ENCODE data around the gene ATP8A2. TPM values are rescaled to one million over a fixed set of nuclear protein-coding genes. Genes with fewer than 3 reads are reported as not detected.

ATP8A2 gene
- total and polyA plus RNA-seq, 12 donors = under 0.01 to 0.18 (median 0.10) TPM; not detected in 3

DNA sequence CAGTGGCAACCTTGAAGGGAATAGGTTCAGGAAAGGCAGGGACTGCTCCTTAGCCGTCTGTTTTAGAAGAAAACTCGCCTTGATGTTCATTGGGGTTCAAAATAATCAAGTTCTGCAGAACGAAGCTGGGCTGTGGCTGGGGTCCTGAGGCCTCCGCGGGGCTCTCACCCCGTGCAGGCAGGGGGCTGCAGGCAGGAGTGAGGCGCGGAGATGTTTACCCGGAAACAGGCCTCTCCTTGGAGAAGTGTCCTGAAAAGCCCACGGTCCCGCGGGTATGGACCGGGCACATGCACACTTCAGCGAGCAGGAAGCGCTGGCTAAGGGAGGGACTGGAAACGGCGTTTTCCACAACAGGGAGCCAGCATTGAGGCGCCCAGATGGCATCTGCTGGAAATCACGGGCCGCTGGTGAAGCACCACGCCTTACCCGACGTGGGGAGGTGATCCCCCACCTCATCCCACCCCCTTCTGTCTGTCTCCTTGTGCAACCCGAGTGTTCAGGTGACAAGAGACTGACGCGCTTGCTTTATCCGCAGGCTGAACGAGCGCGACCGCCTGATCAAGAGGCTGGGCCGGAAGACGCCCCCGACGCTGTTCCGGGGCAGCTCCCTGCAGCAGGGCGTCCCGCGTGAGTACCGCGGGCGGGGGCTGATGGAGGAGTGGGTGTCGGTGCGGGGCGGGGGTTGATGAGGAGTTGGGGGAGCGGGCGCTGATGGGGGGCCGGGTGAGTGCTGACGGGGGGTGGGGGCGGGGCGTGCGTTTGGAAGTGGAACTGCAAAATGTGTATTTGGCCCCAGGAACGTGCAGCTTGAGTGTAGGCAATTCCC is 640.4 kb downstream of the ATP8A2 start:
- WGBS, 2 donors = 22 to 23% methylated on average over 53 of the region's 53 CpGs
- TF ChIP-seq, protein P1, sequence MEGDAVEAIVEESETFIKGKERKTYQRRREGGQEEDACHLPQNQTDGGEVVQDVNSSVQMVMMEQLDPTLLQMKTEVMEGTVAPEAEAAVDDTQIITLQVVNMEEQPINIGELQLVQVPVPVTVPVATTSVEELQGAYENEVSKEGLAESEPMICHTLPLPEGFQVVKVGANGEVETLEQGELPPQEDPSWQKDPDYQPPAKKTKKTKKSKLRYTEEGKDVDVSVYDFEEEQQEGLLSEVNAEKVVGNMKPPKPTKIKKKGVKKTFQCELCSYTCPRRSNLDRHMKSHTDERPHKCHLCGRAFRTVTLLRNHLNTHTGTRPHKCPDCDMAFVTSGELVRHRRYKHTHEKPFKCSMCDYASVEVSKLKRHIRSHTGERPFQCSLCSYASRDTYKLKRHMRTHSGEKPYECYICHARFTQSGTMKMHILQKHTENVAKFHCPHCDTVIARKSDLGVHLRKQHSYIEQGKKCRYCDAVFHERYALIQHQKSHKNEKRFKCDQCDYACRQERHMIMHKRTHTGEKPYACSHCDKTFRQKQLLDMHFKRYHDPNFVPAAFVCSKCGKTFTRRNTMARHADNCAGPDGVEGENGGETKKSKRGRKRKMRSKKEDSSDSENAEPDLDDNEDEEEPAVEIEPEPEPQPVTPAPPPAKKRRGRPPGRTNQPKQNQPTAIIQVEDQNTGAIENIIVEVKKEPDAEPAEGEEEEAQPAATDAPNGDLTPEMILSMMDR (IDR thresholded peaks at IDR 0.05) = no peak
- H3K4me1 ChIP-seq = peaks cover 0 to 30% (median 15%) of the 10 kb centered on the region in 9 donors
- peak overlapping the region in 9 of 10 donors; percentile 1 to 45 (median 36) for H3K4me3 ChIP-seq
- intact Hi-C loops (cut with DNase I) = no loop called here
- DNase-seq = peak in 1 of 2 donors; percentile 19
- ATAC-seq = peak in 6 of 8 donors; percentile 32 to 67 (median 42)
- no peak overlapping the region for H3K27ac ChIP-seq
- H3K9me3 ChIP-seq = peaks cover 0 to 11% (median 0%) of the 10 kb centered on the region in 11 donors
- peaks cover 0 to 43% (median 36%) of the 10 kb centered on the region in 7 donors for H3K27me3 ChIP-seq
- no peaks in the 10 kb centered on the region for H3K36me3 ChIP-seq

DNA sequence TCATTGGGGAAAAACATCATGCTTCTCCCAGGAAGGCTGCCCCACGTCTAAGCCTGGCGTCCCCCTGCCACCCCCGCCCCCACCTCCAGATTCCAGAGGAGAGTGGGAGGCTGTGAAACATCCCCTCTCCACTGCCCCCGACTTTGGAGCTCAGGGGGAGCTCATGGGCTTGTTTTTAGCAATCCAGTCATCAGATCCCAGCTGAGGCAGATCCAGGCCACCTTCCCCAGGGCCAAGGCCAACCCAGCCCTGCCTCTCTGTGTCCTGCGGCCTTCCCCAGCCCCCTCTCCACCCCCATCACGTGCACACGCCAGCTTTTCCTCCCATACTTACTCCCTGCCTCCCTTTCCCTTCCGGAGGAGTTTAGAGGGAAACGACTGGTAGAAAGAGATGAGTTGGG is 641.2 kb downstream of the ATP8A2 start:
- DNase-seq (no peak), ATAC-seq (no peak)
- no peaks in the 10 kb centered on the region for H3K36me3 ChIP-seq
- 64 to 66% methylated on average over 9 of the region's 9 CpGs for WGBS, 2 donors
- H3K27ac ChIP-seq = no peak overlapping the region
- H3K9me3 ChIP-seq = peaks cover 0 to 11% (median 0%) of the 10 kb centered on the region in 11 donors
- intact Hi-C loops (cut with DNase I) = no loop called here
- peaks cover 0 to 48% (median 42%) of the 10 kb centered on the region in 7 donors for H3K27me3 ChIP-seq
- TF ChIP-seq, protein P1 (IDR thresholded peaks at IDR 0.05) = no peak
- peaks cover 0 to 38% (median 22%) of the 10 kb centered on the region in 9 donors for H3K4me1 ChIP-seq
- peak overlapping the region in 3 of 10 donors; percentile 41 to 45 (median 44) for H3K4me3 ChIP-seq

DNA sequence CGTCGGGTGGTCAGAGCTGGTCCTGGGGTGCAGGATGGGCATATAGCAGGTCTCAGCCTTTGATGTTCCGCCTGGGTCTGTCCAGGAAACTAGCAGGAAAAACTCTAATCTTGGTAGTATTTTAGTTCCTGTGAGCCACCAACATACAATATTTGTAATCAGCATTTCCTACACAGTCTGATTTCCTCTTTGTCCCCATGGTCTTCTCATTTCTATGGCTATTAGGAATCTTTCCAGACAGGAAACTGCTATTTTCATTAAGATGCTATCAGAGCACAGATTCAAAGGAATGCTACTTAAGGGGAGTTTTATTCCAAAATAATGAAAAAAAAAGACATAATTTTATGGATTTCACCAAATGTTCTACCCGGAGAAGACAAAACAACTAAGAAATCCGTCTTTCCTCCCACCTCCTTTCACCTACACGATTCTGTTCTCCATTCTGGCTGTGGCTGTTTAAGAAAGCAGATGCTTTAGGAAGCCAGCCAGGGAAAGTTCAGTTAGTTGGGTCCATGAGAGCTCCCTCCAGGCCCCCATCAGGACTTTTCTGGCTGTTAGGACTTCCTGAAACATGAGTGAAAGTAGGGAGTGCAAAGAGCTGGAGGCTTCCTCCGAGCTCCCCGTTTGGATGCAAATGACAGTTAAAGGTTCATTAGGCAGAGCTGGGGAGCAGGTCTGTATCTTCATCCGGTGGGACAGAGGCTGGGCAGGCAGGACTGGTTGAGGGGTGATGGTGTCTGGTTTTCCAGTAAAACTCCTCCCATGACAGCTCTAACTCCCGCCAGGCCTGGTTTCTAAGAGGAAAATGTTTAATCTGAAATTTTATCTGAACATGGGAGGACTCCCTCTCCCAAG is 643.7 kb downstream of the ATP8A2 start:
- 45 to 59% methylated on average over 10 of the region's 10 CpGs for WGBS, 2 donors
- peak in 4 of 8 donors; percentile 36 to 62 (median 58) for ATAC-seq
- TF ChIP-seq, protein P1 (IDR thresholded peaks at IDR 0.05) = no peak
- Histone ChIP-seq H3K4me3 (peak overlapping the region in 2 of 10 donors; percentile 3 to 9), H3K27me3 (peaks cover 3 to 67% (median 46%) of the 10 kb centered on the region in 7 donors), H3K4me1 (peaks cover 0 to 42% (median 22%) of the 10 kb centered on the region in 9 donors), H3K9me3 (peaks cover 0 to 11% (median 0%) of the 10 kb centered on the region in 11 donors), H3K36me3 (no peaks in the 10 kb centered on the region), H3K27ac (peak overlapping the region in 6 of 10 donors; percentile 3 to 52 (median 42))
- intact Hi-C loops (cut with DNase I) = no loop called here
- no peak for DNase-seq

DNA sequence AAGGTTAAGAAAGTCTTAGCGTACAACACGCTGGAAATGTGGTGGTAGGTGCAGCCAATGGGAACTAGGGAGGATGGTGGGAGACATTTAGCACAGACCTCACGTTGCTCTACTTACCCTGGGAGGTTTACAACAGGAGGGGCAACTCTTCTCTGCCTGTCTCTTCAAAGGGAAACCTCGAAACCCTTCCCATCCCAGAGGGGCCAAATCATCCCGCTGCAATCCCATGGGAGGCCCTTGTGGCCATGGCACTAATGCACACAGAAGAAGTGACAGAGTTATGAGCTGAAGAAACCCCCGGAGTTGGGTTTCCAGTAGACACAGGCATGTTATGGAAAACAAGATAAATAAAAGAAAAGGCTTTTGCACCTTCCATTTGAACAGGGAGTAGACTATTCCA is 644.4 kb downstream of the ATP8A2 start:
- peaks cover 0 to 42% (median 22%) of the 10 kb centered on the region in 9 donors for H3K4me1 ChIP-seq
- H3K9me3 ChIP-seq = peaks cover 0 to 11% (median 0%) of the 10 kb centered on the region in 11 donors
- DNase-seq (no peak), ATAC-seq (no peak)
- WGBS, 2 donors = 74 to 81% methylated on average over 6 of the region's 6 CpGs
- TF ChIP-seq, protein P1 (IDR thresholded peaks at IDR 0.05) = no peak
- H3K36me3 ChIP-seq = no peaks in the 10 kb centered on the region
- intact Hi-C loops (cut with DNase I) = no loop called here
- H3K27me3 ChIP-seq = peaks cover 6 to 70% (median 46%) of the 10 kb centered on the region in 7 donors
- no peak overlapping the region for H3K4me3 ChIP-seq
- peak overlapping the region in 4 of 10 donors; percentile 25 to 52 (median 40) for H3K27ac ChIP-seq
